ENCODE measurements around the gene PTPRD. TPM values are rescaled to one million over a fixed set of nuclear protein-coding genes. Genes with fewer than 3 reads are reported as not detected.

PTPRD gene
- total and polyA plus RNA-seq, 2 of the 4 experiments (the other 2 are of a cell fraction), result 0.07 to 0.18 TPM

DNA sequence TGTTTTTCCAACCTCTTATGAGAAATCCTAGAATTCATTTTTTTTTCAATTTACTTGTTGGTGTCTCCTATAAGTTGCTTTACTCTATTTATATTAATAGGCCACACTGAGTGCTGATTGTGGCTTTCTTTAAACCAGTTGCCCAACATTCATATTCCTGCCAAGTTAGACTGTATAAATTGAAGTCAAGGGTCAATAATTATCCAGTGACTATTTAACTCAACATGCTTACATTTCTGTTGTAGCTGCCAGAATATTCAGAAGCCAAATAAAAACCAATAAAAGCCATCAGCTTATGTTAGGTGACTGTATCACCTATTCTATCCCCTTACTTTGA, 169.0 kb downstream of the PTPRD start:
- no peak overlapping the region for H2AK5ac ChIP-seq (ENCODE audit: low read depth, low read length)
- H2BK15ac ChIP-seq (ENCODE audit: low read depth, low read length), result no peak overlapping the region
- no peak overlapping the region for H3K4me2 ChIP-seq (ENCODE audit: low read depth, low read length)
- TF ChIP-seq CEBPB (IDR thresholded peaks at IDR 0.05; ENCODE audit: low read depth, low read length) (no peak), SMC3 (IDR thresholded peaks at IDR 0.05; ENCODE audit: low read depth, low read length) (no peak), POLR2A (IDR thresholded peaks at IDR 0.05; ENCODE audit: low read depth, low read length) (no peak), RCOR1 (IDR thresholded peaks at IDR 0.05; ENCODE audit: insufficient replicate concordance, low read length) (no peak), RFX5 (IDR thresholded peaks at IDR 0.05; ENCODE audit: low read depth, low read length) (no peak), CHD1 (IDR thresholded peaks at IDR 0.05; ENCODE audit: low read depth, low read length) (no peak), NFE2L2 (IDR thresholded peaks at IDR 0.05; ENCODE audit: low read depth, low read length) (no peak), RAD21 (IDR thresholded peaks at IDR 0.05; ENCODE audit: low read length) (no peak), FOS (IDR thresholded peaks at IDR 0.05; ENCODE audit: low read depth, low read length) (no peak), BHLHE40 (IDR thresholded peaks at IDR 0.05; ENCODE audit: low read depth, low read length) (no peak), MAFK (IDR thresholded peaks at IDR 0.05; ENCODE audit: low read depth, low read length) (no peak), MAZ (IDR thresholded peaks at IDR 0.05; ENCODE audit: borderline replicate concordance, low read depth, low read length) (no peak), MXI1 (IDR thresholded peaks at IDR 0.05; ENCODE audit: borderline replicate concordance, low read depth, low read length) (no peak)
- TF ChIP-seq, protein P1, sequence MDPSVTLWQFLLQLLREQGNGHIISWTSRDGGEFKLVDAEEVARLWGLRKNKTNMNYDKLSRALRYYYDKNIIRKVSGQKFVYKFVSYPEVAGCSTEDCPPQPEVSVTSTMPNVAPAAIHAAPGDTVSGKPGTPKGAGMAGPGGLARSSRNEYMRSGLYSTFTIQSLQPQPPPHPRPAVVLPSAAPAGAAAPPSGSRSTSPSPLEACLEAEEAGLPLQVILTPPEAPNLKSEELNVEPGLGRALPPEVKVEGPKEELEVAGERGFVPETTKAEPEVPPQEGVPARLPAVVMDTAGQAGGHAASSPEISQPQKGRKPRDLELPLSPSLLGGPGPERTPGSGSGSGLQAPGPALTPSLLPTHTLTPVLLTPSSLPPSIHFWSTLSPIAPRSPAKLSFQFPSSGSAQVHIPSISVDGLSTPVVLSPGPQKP (IDR thresholded peaks at IDR 0.05; ENCODE audit: borderline replicate concordance, low read depth, low read length), result no peak
- TF ChIP-seq, protein P2, sequence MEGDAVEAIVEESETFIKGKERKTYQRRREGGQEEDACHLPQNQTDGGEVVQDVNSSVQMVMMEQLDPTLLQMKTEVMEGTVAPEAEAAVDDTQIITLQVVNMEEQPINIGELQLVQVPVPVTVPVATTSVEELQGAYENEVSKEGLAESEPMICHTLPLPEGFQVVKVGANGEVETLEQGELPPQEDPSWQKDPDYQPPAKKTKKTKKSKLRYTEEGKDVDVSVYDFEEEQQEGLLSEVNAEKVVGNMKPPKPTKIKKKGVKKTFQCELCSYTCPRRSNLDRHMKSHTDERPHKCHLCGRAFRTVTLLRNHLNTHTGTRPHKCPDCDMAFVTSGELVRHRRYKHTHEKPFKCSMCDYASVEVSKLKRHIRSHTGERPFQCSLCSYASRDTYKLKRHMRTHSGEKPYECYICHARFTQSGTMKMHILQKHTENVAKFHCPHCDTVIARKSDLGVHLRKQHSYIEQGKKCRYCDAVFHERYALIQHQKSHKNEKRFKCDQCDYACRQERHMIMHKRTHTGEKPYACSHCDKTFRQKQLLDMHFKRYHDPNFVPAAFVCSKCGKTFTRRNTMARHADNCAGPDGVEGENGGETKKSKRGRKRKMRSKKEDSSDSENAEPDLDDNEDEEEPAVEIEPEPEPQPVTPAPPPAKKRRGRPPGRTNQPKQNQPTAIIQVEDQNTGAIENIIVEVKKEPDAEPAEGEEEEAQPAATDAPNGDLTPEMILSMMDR (conservative IDR thresholded peaks at IDR 0.05; ENCODE audit: low read depth, low read length), result no peak
- TF ChIP-seq, protein P3, sequence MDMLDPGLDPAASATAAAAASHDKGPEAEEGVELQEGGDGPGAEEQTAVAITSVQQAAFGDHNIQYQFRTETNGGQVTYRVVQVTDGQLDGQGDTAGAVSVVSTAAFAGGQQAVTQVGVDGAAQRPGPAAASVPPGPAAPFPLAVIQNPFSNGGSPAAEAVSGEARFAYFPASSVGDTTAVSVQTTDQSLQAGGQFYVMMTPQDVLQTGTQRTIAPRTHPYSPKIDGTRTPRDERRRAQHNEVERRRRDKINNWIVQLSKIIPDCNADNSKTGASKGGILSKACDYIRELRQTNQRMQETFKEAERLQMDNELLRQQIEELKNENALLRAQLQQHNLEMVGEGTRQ (IDR thresholded peaks at IDR 0.05; ENCODE audit: low read depth, low read length), result no peak
- no peak overlapping the region for H2BK120ac ChIP-seq (ENCODE audit: low read depth, low read length)
- BruUV-seq (replicated peaks), result no TSS peak
- no peak for ATAC-seq (ENCODE audit: low read depth)
- no peaks in the 10 kb centered on the region for H3K79me1 ChIP-seq (ENCODE audit: low read depth in 1 of 2, low read length in 2 of 2)
- no peak overlapping the region for H2AK9ac ChIP-seq (replicated peaks; ENCODE audit: low read depth, low read length, poor library complexity)
- CTCF ChIA-PET, result no interaction called here
- no peak overlapping the region for H3K9ac ChIP-seq (ENCODE audit: low read depth, low read length)
- no peaks in the 10 kb centered on the region for H3K9me3 ChIP-seq (ENCODE audit: control insufficient read depth, insufficient read depth, low read length)
- no peak overlapping the region for H2BK5ac ChIP-seq (ENCODE audit: low read depth, low read length, poor library complexity, severe bottlenecking)
- no peaks in the 10 kb centered on the region for H4K20me1 ChIP-seq (ENCODE audit: insufficient read depth, low read length)
- dilution Hi-C loops (cut with HindIII; ENCODE audit: low sequenced_read_pairs, unreplicated experiment), result no loop called here
- POLR2A ChIA-PET (ENCODE audit: unreplicated experiment), result interaction anchor here (0.5 kb wide), 1 partner anchor 1941 kb away, joined by 3 read pairs; no protein-coding TSS in a partner anchor
- no peak overlapping the region for H3K4ac ChIP-seq (ENCODE audit: low read depth, low read length)
- H3K36me3 ChIP-seq (ENCODE audit: control insufficient read depth, insufficient read depth, low read length), result no peaks in the 10 kb centered on the region
- no peak overlapping the region for H3K14ac ChIP-seq (replicated peaks; ENCODE audit: low read depth, low read length)
- no peak overlapping the region for H2AFZ ChIP-seq (replicated peaks; ENCODE audit: low read length, poor library complexity)
- no peak overlapping the region for H4K5ac ChIP-seq (ENCODE audit: low read depth, low read length)
- in situ Hi-C loops (cut with MboI; ENCODE audit: low sequenced_read_pairs), result no loop called here
- H3K4me1 ChIP-seq (ENCODE audit: control insufficient read depth, insufficient read depth, low read length), result no peaks in the 10 kb centered on the region
- H3K27me3 ChIP-seq (ENCODE audit: control insufficient read depth, insufficient read depth, low read length), result no peaks in the 10 kb centered on the region
- intact Hi-C loops (cut with micrococcal nuclease), result no loop called here
- H3K56ac ChIP-seq (ENCODE audit: extremely low read depth, insufficient read depth, low read length), result no peak overlapping the region
- H3K23ac ChIP-seq (ENCODE audit: low read depth, low read length), result no peak overlapping the region
- no peak overlapping the region for H3K18ac ChIP-seq (ENCODE audit: low read depth, low read length)
- no peaks in the 10 kb centered on the region for H3K9me1 ChIP-seq (ENCODE audit: insufficient read depth, low read length)
- H4K91ac ChIP-seq (ENCODE audit: insufficient read depth, low read depth, low read length), result no peak overlapping the region
- DNase-seq, result no peak
- H3K27ac ChIP-seq (ENCODE audit: insufficient read depth, low read length), result no peak overlapping the region
- H4K8ac ChIP-seq (ENCODE audit: low read depth in 2 of 2, low read length in 2 of 2), result no peak overlapping the region
- H3K4me3 ChIP-seq (ENCODE audit: insufficient read depth, low read depth, low read length), result no peak overlapping the region
- H2BK20ac ChIP-seq (ENCODE audit: low read depth, low read length), result no peak overlapping the region
